ENCODE data around the gene PLOD3. TPM values are rescaled to one million over a fixed set of nuclear protein-coding genes. Genes with fewer than 3 reads are reported as not detected.

Gene PLOD3
- total RNA-seq, 1 experiment from 2014 or later = 108 TPM

DNA sequence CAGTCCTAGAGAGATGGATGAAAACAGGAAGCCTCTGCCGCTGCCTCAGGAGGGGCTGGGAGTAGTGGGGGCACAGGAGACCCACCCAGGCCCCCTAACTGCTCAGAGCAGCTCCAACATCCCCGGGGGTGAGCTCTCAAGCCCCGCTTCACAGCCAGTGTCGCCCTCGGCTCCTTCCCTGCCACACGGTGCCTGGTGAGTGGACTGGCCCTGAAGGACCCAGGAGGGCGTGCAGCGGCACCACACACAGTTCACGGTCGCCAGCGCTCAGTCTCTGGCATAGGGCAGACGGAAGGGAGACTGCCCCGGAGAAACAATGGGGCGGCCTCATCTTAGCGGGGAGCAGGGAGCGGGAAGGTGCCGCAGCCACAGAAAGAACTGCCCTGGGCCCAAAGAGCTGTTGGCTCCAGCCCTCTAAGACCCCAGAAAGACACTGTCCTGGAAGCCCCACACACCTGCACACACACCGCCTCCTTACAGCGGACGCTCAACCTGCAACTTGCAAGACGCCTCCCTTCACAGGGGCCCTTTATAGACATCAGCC is 19.0 kb upstream of the PLOD3 start:
- H3K36me3 Mint-ChIP-seq (ENCODE audit: insufficient read depth, unreplicated experiment) = peaks cover 20% of the 10 kb centered on the region
- no peak for DNase-seq
- H3K4me1 Mint-ChIP-seq (ENCODE audit: low read depth, unreplicated experiment) = no peaks in the 10 kb centered on the region
- CTCF ChIA-PET = no interaction called here
- BruUV-seq (replicated peaks) = no TSS peak
- intact Hi-C loops (cut with micrococcal nuclease; ENCODE audit: unreplicated experiment) = no loop called here
- H3K9me3 Mint-ChIP-seq (ENCODE audit: low read depth, unreplicated experiment) = no peaks in the 10 kb centered on the region
- H3K4me3 Mint-ChIP-seq (ENCODE audit: low read depth, unreplicated experiment) = no peak overlapping the region
- TF ChIP-seq CTCF (IDR thresholded peaks at IDR 0.05; ENCODE audit: unreplicated experiment) = no peak
- H3K27ac Mint-ChIP-seq (ENCODE audit: unreplicated experiment) = no peak overlapping the region
- no peaks in the 10 kb centered on the region for H3K27me3 Mint-ChIP-seq (ENCODE audit: unreplicated experiment)

DNA sequence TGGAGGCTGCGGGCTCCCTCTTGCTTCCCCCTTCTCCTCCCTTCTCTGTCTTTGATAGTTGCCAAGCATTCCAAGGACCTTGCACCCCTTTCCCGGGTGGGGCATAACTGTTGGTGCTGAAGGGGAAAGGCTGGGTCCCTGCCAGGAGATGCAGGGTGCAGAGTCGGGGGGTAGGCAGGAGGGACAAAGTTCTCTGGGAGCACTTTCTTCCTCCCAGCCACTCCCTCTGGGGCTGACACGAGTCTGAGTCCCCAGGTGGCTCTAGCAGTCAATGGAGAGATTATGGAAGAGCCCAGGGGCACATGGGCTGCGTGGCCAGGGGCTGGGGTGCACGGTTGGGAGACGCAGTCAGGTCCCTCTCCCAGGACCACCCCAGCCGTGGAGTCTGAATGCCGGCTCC is 18.1 kb upstream of the PLOD3 start:
- no TSS peak for BruUV-seq (replicated peaks)
- intact Hi-C loops (cut with micrococcal nuclease; ENCODE audit: unreplicated experiment) = no loop called here
- no peak overlapping the region for H3K4me3 Mint-ChIP-seq (ENCODE audit: low read depth, unreplicated experiment)
- H3K36me3 Mint-ChIP-seq (ENCODE audit: insufficient read depth, unreplicated experiment) = peaks cover 25% of the 10 kb centered on the region
- no peaks in the 10 kb centered on the region for H3K9me3 Mint-ChIP-seq (ENCODE audit: low read depth, unreplicated experiment)
- no peak overlapping the region for H3K27ac Mint-ChIP-seq (ENCODE audit: unreplicated experiment)
- peaks cover 5% of the 10 kb centered on the region for H3K4me1 Mint-ChIP-seq (ENCODE audit: low read depth, unreplicated experiment)
- no peak for DNase-seq
- H3K27me3 Mint-ChIP-seq (ENCODE audit: unreplicated experiment) = no peaks in the 10 kb centered on the region
- CTCF ChIA-PET = no interaction called here
- TF ChIP-seq CTCF (IDR thresholded peaks at IDR 0.05; ENCODE audit: unreplicated experiment) = no peak

GRCh38 chr7:101235050-101235449 is 17.7 kb upstream of the PLOD3 start:
- Mint-ChIP-seq H3K4me3 (ENCODE audit: low read depth, unreplicated experiment) (no peak overlapping the region), H3K27me3 (ENCODE audit: unreplicated experiment) (no peaks in the 10 kb centered on the region), H3K4me1 (ENCODE audit: low read depth, unreplicated experiment) (peaks cover 9% of the 10 kb centered on the region), H3K9me3 (ENCODE audit: low read depth, unreplicated experiment) (no peaks in the 10 kb centered on the region), H3K27ac (ENCODE audit: unreplicated experiment) (no peak overlapping the region), H3K36me3 (ENCODE audit: insufficient read depth, unreplicated experiment) (peaks cover 28% of the 10 kb centered on the region)
- TF ChIP-seq CTCF (IDR thresholded peaks at IDR 0.05; ENCODE audit: unreplicated experiment) = no peak
- DNase-seq = no peak
- intact Hi-C loops (cut with micrococcal nuclease; ENCODE audit: unreplicated experiment) = no loop called here
- no TSS peak for BruUV-seq (replicated peaks)
- CTCF ChIA-PET = interaction anchor here (0.5 to 0.6 kb wide), 2 partner anchors 52 to 91 kb away, joined by 4 read pairs; no protein-coding TSS in a partner anchor

- BruUV-seq (replicated peaks) = no TSS peak
- DNase-seq = no peak
Observed at GRCh38 chr7:101234636-101235035, 17.3 kb upstream of the PLOD3 start.

More at GRCh38 chr7:101234636-101235035, 17.3 kb upstream of the PLOD3 start:
- Mint-ChIP-seq H3K9me3 (ENCODE audit: low read depth, unreplicated experiment) (no peaks in the 10 kb centered on the region), H3K4me3 (ENCODE audit: low read depth, unreplicated experiment) (no peak overlapping the region), H3K27me3 (ENCODE audit: unreplicated experiment) (no peaks in the 10 kb centered on the region), H3K27ac (ENCODE audit: unreplicated experiment) (no peak overlapping the region), H3K4me1 (ENCODE audit: low read depth, unreplicated experiment) (peaks cover 9% of the 10 kb centered on the region), H3K36me3 (ENCODE audit: insufficient read depth, unreplicated experiment) (peaks cover 28% of the 10 kb centered on the region)
- TF ChIP-seq CTCF (IDR thresholded peaks at IDR 0.05; ENCODE audit: unreplicated experiment) = no peak
- intact Hi-C loops (cut with micrococcal nuclease; ENCODE audit: unreplicated experiment) = no loop called here
- CTCF ChIA-PET = interaction anchor here (0.5 to 0.6 kb wide), 2 partner anchors 51 to 90 kb away, joined by 4 read pairs; no protein-coding TSS in a partner anchor

All from Calu3 (cell line).